HFF-Myc (cell line): ENCODE results near the gene UPF1.

Source experiments
- DNase-seq: peaks from one replicate; pipeline ENCODE4 v3.0.0-alpha.2; 2011; ENCODE audit warnings: low read depth; ENCODE audit errors: extremely low read depth
- H3K4me3 ChIP-seq: replicated peaks from 2 replicates; pipeline ENCODE4 v1.5.1; 2011; ENCODE audit warnings: low read depth, mild to moderate bottlenecking, control low read depth, low read length
- TF ChIP-seq, protein P1 (sequence below): IDR thresholded peaks from 2 replicates; pipeline ENCODE4 v1.5.1; 2012; ENCODE audit warnings: mild to moderate bottlenecking, low read depth, low read length, control low read depth; ENCODE audit errors: missing control alignments

UPF1 gene

DNA sequence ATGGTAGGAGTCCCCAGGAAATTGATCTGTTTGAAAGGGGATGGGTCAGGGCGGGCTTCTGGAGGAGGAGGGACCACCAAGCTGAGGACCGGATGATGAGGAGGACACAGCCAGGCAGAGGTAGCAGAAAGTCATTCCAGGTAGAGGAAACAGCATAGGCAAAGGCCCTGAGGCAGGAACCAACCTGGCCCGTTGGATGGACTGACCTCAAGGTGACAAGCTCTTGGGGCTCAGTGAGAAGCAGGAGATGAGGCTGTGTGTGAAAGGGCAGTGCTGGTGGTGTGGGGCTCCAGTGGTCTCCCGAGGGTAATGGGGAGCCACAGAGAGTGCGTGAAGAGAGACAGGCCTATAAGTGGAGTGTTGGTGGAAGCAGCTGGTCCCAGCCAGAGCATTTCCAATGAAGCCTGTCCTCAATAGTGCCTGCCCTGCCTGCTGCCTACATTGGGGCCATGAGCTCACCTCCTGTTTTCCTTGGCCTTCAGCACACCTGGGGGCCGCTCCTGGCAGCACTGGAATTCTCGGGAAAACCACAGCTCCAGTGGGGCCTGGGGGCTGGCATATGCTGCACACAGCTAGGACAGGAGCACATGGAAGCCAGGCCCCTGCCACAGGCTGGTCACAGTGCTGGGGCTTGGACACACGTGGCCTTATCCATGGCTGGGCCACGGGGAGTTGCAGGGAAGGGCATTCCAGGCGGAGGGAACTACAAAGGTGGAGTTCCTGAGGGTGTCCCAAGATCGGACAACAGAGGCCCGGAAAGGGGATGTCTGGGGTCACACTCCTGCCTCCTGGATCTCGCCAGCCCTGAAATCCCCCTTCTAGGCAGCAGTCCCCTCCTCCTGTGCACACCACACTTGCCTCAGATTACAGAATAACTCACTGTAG is 38.4 kb upstream of the UPF1 start:
- TF ChIP-seq, protein P1, sequence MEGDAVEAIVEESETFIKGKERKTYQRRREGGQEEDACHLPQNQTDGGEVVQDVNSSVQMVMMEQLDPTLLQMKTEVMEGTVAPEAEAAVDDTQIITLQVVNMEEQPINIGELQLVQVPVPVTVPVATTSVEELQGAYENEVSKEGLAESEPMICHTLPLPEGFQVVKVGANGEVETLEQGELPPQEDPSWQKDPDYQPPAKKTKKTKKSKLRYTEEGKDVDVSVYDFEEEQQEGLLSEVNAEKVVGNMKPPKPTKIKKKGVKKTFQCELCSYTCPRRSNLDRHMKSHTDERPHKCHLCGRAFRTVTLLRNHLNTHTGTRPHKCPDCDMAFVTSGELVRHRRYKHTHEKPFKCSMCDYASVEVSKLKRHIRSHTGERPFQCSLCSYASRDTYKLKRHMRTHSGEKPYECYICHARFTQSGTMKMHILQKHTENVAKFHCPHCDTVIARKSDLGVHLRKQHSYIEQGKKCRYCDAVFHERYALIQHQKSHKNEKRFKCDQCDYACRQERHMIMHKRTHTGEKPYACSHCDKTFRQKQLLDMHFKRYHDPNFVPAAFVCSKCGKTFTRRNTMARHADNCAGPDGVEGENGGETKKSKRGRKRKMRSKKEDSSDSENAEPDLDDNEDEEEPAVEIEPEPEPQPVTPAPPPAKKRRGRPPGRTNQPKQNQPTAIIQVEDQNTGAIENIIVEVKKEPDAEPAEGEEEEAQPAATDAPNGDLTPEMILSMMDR: no peak

DNA sequence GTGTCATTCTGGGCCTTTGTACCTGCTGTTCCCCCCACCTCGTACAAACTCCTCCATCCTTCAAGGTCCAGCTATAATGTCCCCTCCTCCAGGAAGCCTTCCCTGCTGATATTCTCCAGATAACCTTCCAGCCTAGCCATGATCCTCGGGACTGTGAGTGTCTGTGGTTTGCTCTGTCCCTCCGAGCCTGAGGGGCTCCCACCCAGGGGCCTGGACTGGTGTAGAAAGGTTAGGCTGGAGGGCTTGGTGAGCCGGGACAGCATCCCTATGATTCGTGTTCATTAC is 37.8 kb upstream of the UPF1 start:
- TF ChIP-seq, protein P1: no peak
- DNase-seq: no peak
- no peak overlapping the region for H3K4me3 ChIP-seq

More for the DNA sequence above, 38.4 kb upstream of the UPF1 start:
- no peak for DNase-seq
- H3K4me3 ChIP-seq: no peak overlapping the region

DNA sequence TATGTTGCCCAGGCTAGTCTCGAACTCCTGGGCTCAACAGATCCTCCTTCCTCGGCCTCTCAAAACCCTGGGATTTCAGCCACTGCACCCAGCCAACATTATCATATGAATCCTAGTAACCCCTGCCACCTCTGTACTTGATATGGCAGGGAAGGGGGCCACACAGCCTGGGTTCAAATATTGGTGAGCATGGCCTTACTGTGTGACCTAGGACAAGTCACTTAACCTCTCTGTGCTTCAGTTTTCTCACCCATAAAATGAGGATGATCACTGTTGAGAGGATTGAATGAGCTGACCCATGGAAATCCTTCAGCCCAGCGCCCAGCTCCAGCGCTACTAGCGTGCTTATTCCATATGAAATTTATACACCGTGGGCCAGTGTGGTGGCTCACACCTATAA is 37.1 kb upstream of the UPF1 start:
- DNase-seq: no peak
- no peak overlapping the region for H3K4me3 ChIP-seq
- TF ChIP-seq, protein P1: no peak

DNA sequence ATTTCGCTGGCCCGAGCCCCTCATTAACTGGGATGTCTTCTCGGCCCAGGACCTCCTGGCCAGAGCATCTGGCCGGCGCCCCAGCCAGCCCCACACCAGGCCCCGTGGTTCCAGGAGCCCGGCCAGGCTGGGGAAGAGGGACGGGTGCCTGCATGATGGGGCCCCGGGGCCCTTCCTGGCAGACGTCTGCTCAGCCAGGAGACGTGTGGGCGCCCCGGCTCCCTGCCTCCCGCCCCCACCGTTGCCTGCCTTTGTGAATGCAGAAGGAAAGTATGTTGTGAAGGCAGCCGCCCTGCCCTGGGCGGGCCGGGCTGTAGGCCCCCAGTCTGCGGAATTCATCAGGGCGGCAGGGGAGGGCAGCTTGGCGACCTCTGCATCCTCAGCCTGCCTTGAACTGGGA is 36.2 kb upstream of the UPF1 start:
- TF ChIP-seq, protein P1: no peak
- H3K4me3 ChIP-seq: no peak overlapping the region
- no peak for DNase-seq

DNA sequence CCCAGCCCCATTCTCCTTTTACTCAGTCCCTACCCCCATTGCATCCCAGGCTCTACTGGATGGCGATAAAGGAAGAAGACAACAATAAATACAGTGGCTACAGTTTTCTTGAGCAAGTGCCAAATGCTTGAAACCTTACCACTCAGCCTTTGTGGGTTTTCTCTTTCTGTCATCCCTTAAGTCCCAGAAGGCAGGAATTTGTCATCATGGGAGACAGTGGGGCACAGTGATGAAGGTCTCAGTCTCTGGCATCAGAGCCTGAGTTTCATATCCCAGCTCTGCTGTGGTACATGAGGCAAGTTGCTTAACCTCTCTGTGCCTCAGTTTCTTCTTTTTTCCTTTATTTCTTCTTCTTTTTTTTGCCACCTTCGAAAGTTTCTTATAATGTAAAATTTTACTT is 35.5 kb upstream of the UPF1 start:
- no peak overlapping the region for H3K4me3 ChIP-seq
- no peak for DNase-seq
- TF ChIP-seq, protein P1: no peak

DNA sequence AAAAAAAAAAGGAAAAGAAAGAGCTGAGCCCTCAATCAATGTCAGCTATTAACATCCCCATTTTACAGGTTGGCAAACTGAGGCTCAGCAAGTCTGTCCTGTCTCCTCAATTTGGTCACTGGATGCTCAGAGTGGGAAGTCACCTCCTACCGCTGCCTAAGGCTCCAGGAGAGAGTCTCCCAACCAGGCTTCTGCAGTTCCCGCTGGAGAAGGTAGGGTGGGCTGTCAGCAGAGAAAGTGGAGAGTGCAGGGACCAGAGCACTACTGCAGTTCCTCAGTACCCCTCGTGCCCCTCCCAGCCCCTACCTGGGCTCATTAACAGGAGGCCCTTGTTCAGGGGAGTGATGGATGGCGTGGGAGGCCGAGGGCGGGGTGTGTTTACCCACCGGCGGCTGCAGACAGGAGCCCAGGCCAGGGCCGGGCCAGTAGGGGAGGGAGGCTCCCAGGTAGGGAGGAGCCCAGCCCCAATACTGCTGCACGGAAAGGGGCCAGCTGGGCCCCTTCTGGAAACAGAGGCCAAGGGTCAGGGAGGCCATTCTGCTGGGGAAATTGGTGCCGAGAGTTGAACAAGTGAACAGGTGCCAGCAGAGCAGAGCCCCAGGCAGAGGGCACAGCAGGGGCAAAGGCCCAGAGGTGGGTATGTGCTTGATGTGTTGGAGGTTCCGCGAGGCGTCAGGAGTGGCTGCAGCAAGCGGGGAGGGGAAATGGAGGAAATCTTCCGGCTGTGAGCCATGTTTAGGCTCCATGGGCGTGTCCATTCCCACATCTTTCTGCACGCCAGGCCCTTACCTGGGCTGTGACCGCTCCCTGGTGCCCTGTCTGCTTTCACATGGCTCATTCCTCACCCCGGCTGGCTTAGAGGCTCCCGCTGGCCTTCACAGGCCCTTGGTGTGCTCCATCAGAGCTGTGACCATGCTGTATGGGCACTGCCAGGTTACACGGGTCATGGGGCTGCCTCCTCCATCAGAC is 33.1 kb upstream of the UPF1 start:
- TF ChIP-seq, protein P1: peak; percentile 10
- no peak overlapping the region for H3K4me3 ChIP-seq
- no peak for DNase-seq
